Neuronal stem cell (in vitro differentiated cells): ENCODE data around the gene CXCL6. TPM values are rescaled to one million over a fixed set of nuclear protein-coding genes. Genes with fewer than 3 reads are reported as not detected.

Source experiments
- DNase-seq: peaks from one replicate; pipeline ENCODE4 v3.0.0-alpha.2; 2013; ENCODE audit warnings: low spot score
- H2AFZ ChIP-seq: one replicate; pipeline ENCODE4 v1.6.1; 2013; ENCODE audit warnings: mild to moderate bottlenecking, low read length, inconsistent platforms
- H2AK5ac ChIP-seq: 2 replicates; pipeline ENCODE4 v1.6.1; 2013; ENCODE audit warnings: low read depth, mild to moderate bottlenecking, inconsistent platforms, low read length, moderate library complexity, mixed read lengths
- H2BK120ac ChIP-seq: 2 replicates; pipeline ENCODE4 v1.6.1; 2013; ENCODE audit warnings: low read depth, mild to moderate bottlenecking, inconsistent platforms, low read length, moderate library complexity, mixed read lengths
- H2BK12ac ChIP-seq: one replicate; pipeline ENCODE4 v1.6.1; 2013; ENCODE audit warnings: low read length, inconsistent platforms
- H2BK15ac ChIP-seq: 2 replicates; pipeline ENCODE4 v1.6.1; 2013; ENCODE audit warnings: mild to moderate bottlenecking, low read length, inconsistent platforms, mixed read lengths
- H2BK5ac ChIP-seq: one replicate; pipeline ENCODE4 v1.6.1; 2013; ENCODE audit warnings: inconsistent platforms, mild to moderate bottlenecking, low read length, moderate library complexity
- H3K14ac ChIP-seq: one replicate; pipeline ENCODE4 v1.6.1; 2013; ENCODE audit warnings: low read length, inconsistent platforms
- H3K18ac ChIP-seq: 2 replicates; pipeline ENCODE4 v1.6.1; 2013; ENCODE audit warnings: low read length, inconsistent platforms
- H3K23ac ChIP-seq: 2 replicates; pipeline ENCODE4 v1.6.1; 2013; ENCODE audit warnings: low read depth, mild to moderate bottlenecking, mixed read lengths, low read length, inconsistent platforms; ENCODE audit not compliant: poor library complexity
- H3K27ac ChIP-seq: replicated peaks from 3 replicates; pipeline ENCODE4 v1.5.1; 2013; ENCODE audit warnings: low read length, inconsistent platforms
- H3K27me3 ChIP-seq, 3 experiments: 2 replicates each; pipeline ENCODE4 v1.6.1; 2013; ENCODE audit warnings: low read length in 3 of 3, mild to moderate bottlenecking in 2 of 3, inconsistent platforms in 1 of 3, low read depth in 1 of 3, mixed read lengths in 1 of 3, moderate library complexity in 1 of 3; ENCODE audit not compliant: control insufficient read depth in 3 of 3, insufficient read depth in 3 of 3
- H3K36me3 ChIP-seq, 2 donors: replicated peaks in 1 of 2; 2 replicates each; pipeline ENCODE4 v1.6.1; 2013; ENCODE audit warnings: low read length in 2 of 2; ENCODE audit not compliant: control insufficient read depth in 2 of 2, insufficient read depth in 2 of 2
- H3K4ac ChIP-seq: 2 replicates; pipeline ENCODE4 v1.6.1; 2013; ENCODE audit warnings: inconsistent platforms, mild to moderate bottlenecking, low read length, moderate library complexity
- H3K4me1 ChIP-seq, 2 donors: 1 replicate in 1 of 2; 2 replicates in 1 of 2; pipeline ENCODE4 v1.6.1; 2013; ENCODE audit warnings: low read length in 2 of 2, low read depth in 1 of 2; ENCODE audit not compliant: control insufficient read depth in 2 of 2, insufficient read depth in 1 of 2
- H3K4me2 ChIP-seq: one replicate; pipeline ENCODE4 v1.6.1; 2013; ENCODE audit warnings: mild to moderate bottlenecking, low read length, inconsistent platforms; ENCODE audit not compliant: insufficient read depth, poor library complexity, severe bottlenecking
- H3K4me3 ChIP-seq, 2 donors: 2 replicates each; pipeline ENCODE4 v1.5.1; 2013; ENCODE audit warnings: low read length in 2 of 2, mild to moderate bottlenecking in 2 of 2, inconsistent platforms in 1 of 2, moderate library complexity in 1 of 2
- H3K79me1 ChIP-seq: one replicate; pipeline ENCODE4 v1.6.1; 2013; ENCODE audit warnings: low read depth, mild to moderate bottlenecking, inconsistent platforms, low read length, moderate library complexity
- H3K9ac ChIP-seq: one replicate; pipeline ENCODE4 v1.6.1; 2013; ENCODE audit warnings: mild to moderate bottlenecking, low read depth, low read length, inconsistent platforms; ENCODE audit not compliant: poor library complexity
- H3K9me3 ChIP-seq, 2 donors: replicated peaks in 1 of 2; 2 replicates each; pipeline versions ENCODE3 to v1.6.1; 2013; ENCODE audit warnings: low read length in 2 of 2, mild to moderate bottlenecking in 2 of 2, inconsistent platforms in 1 of 2, low read depth in 1 of 2, mixed read lengths in 1 of 2, moderate library complexity in 1 of 2; ENCODE audit not compliant: control insufficient read depth in 2 of 2, insufficient read depth in 1 of 2
- H4K8ac ChIP-seq: one replicate; pipeline ENCODE4 v1.6.1; 2013; ENCODE audit warnings: low read depth, mild to moderate bottlenecking, inconsistent platforms, low read length, moderate library complexity
- H4K91ac ChIP-seq: one replicate; pipeline ENCODE4 v1.6.1; 2013; ENCODE audit warnings: low read length, low read depth, mild to moderate bottlenecking, inconsistent platforms; ENCODE audit not compliant: poor library complexity
- WGBS, 2 donors: extraction: QIAGEN DNeasy Blood & Tissue Kit; methylation state at CpG; one replicate each; pipeline ENCODE4 v1.1.7; 2013; ENCODE audit warnings: missing lambda C conversion rate in 2 of 2, mixed read lengths in 1 of 2; ENCODE audit not compliant: insufficient read length in 2 of 2, insufficient replicate concordance in 1 of 2; ENCODE audit errors: extremely low coverage in 2 of 2; 5-methylcytosine and 5-hydroxymethylcytosine counted together
- polyA plus RNA-seq, 2 experiments: library from polyadenylated mRNA; stranded (reverse); fragments of 200-250 nt; gene quantifications; one replicate each; pipeline ENCODE4 v1.2.3, GENCODE V29; 2013

CXCL6 gene
- polyA plus RNA-seq (2013, experiment 1 of 2): 1.5 TPM
- polyA plus RNA-seq (2013, experiment 2 of 2): 1.4 TPM

DNA sequence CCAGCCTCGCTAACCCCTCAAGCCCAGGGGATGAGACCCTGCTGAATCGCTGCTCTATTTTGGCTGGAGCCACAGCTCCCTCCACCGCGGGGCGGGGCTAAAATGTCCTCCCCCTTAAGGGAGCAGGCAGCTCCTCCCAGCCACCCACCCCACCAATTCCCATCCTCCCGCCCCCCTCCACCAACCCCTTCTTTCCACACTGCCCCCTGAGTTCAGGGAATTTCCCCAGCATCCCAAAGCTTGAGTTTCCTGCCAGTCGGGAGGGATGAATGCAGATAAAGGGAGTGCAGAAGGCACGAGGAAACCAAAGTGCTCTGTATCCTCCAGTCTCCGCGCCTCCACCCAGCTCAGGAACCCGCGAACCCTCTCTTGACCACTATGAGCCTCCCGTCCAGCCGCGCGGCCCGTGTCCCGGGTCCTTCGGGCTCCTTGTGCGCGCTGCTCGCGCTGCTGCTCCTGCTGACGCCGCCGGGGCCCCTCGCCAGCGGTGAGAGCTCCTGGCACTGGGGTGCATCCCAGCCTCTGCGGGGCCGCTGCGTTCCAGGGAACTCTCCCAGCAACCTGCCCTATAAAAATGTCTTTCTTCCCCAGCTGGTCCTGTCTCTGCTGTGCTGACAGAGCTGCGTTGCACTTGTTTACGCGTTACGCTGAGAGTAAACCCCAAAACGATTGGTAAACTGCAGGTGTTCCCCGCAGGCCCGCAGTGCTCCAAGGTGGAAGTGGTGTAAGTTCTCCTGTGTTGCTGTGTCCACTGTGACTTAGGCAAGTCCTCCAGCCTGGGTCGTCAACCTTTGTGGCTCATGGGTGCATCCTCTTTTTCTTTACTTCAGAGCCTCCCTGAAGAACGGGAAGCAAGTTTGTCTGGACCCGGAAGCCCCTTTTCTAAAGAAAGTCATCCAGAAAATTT, at the start of gene CXCL6:
Gene CXCL6, plus strand, starts transcription at position 306 of the 907 bp plus-strand sequence. Its CDS starts 73 bp downstream, at position 379.
- peak within 1 kb of the TSS; percentile 81 for H3K4me2 ChIP-seq
- no peak within 1 kb of the TSS for H2BK5ac ChIP-seq
- no peak within 1 kb of the TSS for H3K4ac ChIP-seq
- peaks cover 0 to 23% (median 0%) of the 10 kb centered on the region in 3 experiments for H3K27me3 ChIP-seq
- H2AK5ac ChIP-seq: no peak within 1 kb of the TSS
- H3K9ac ChIP-seq: peak within 1 kb of the TSS; percentile 78
- no peak within 1 kb of the TSS for H2BK12ac ChIP-seq
- H4K8ac ChIP-seq: no peak within 1 kb of the TSS
- no peaks in the 10 kb centered on the region for H3K4me1 ChIP-seq
- H3K4me3 ChIP-seq: peak within 1 kb of the TSS; percentile 17 to 85
- DNase-seq: peak; percentile 37
- no peaks in the 10 kb centered on the region for H3K9me3 ChIP-seq
- no peak within 1 kb of the TSS for H2BK120ac ChIP-seq
- H3K27ac ChIP-seq: no peak within 1 kb of the TSS
- H2AFZ ChIP-seq: peak within 1 kb of the TSS; percentile 86
- H3K14ac ChIP-seq: no peak within 1 kb of the TSS
- no peak within 1 kb of the TSS for H4K91ac ChIP-seq
- WGBS, 2 donors: no CpG with 5 or more reads among the region's 41 CpGs
- peak within 1 kb of the TSS; percentile 86 for H3K18ac ChIP-seq
- no peaks in the 10 kb centered on the region for H3K36me3 ChIP-seq
- no peak within 1 kb of the TSS for H3K23ac ChIP-seq
- H2BK15ac ChIP-seq: no peak within 1 kb of the TSS
- H3K79me1 ChIP-seq: no peaks in the 10 kb centered on the region

DNA sequence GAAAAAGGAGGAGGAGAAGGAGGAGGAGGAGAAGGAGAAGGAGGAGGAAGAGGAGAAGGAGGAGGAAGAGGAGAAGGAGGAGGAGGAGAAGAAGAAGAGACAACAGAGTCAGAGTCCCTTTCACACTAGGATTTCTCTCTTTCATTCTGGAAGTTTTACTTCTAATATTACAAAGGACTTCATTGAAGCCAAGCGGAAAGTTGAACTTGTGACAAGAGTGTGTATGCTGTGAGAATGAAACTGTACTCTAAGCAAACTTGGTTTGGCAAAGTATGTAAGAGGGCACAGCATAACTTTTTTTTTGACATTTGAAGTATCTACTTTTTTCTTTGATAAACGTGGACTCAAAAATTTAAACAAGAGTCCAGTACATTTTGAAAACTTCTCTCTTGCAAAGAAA, 48.1 kb upstream of the CXCL6 start:
- no peak overlapping the region for H3K4me2 ChIP-seq

DNA sequence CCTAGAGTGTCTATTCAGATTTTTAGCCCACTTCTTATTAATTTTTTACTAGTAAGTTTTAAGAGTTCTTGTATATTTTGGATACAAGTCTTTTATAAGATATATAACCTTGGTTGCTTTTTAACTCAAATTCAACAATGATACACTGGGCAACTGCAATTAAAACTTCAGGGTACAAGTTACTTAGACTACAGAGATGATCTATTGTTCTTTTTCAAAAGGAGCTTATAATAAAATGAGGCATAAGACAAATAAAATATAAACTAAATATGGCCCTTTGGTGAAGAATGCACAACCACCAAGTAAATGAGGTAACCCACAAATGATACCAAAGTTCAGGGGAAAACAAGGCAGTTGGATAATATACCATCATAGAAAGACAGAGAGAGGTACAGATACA, 37.6 kb upstream of the CXCL6 start:
- H3K79me1 ChIP-seq: no peaks in the 10 kb centered on the region
- H4K8ac ChIP-seq: no peak overlapping the region
- no peak overlapping the region for H3K18ac ChIP-seq
- no peak overlapping the region for H2AK5ac ChIP-seq
- H3K36me3 ChIP-seq: no peaks in the 10 kb centered on the region
- DNase-seq: no peak
- H2BK5ac ChIP-seq: no peak overlapping the region
- H3K14ac ChIP-seq: no peak overlapping the region
- no peak overlapping the region for H3K9ac ChIP-seq
- H3K4ac ChIP-seq: no peak overlapping the region
- H2BK15ac ChIP-seq: no peak overlapping the region
- H3K9me3 ChIP-seq: no peaks in the 10 kb centered on the region
- no peak overlapping the region for H3K23ac ChIP-seq
- no peaks in the 10 kb centered on the region for H3K27me3 ChIP-seq
- H4K91ac ChIP-seq: no peak overlapping the region
- no peak overlapping the region for H2BK120ac ChIP-seq
- no peaks in the 10 kb centered on the region for H3K4me1 ChIP-seq
- H3K4me2 ChIP-seq: no peak overlapping the region
- H2AFZ ChIP-seq: no peak overlapping the region
- H2BK12ac ChIP-seq: no peak overlapping the region
- no peak overlapping the region for H3K4me3 ChIP-seq
- H3K27ac ChIP-seq: no peak overlapping the region

More for the DNA sequence above, 48.1 kb upstream of the CXCL6 start:
- H2AK5ac ChIP-seq: no peak overlapping the region
- no peak overlapping the region for H3K9ac ChIP-seq
- no peak overlapping the region for H3K4me3 ChIP-seq
- no peak overlapping the region for H3K14ac ChIP-seq
- H2BK15ac ChIP-seq: no peak overlapping the region
- H3K4ac ChIP-seq: no peak overlapping the region
- H3K18ac ChIP-seq: no peak overlapping the region
- H3K36me3 ChIP-seq: no peaks in the 10 kb centered on the region
- no peak overlapping the region for H4K8ac ChIP-seq
- H3K79me1 ChIP-seq: no peaks in the 10 kb centered on the region
- H2AFZ ChIP-seq: no peak overlapping the region
- H2BK120ac ChIP-seq: no peak overlapping the region
- no peak overlapping the region for H2BK12ac ChIP-seq
- no peaks in the 10 kb centered on the region for H3K27me3 ChIP-seq
- H3K9me3 ChIP-seq: no peaks in the 10 kb centered on the region
- H3K27ac ChIP-seq: no peak overlapping the region
- no peak overlapping the region for H3K23ac ChIP-seq
- no peak overlapping the region for H4K91ac ChIP-seq
- WGBS, 2 donors: no CpG with 5 or more reads among the region's 2 CpGs
- no peaks in the 10 kb centered on the region for H3K4me1 ChIP-seq
- DNase-seq: no peak
- H2BK5ac ChIP-seq: no peak overlapping the region

DNA sequence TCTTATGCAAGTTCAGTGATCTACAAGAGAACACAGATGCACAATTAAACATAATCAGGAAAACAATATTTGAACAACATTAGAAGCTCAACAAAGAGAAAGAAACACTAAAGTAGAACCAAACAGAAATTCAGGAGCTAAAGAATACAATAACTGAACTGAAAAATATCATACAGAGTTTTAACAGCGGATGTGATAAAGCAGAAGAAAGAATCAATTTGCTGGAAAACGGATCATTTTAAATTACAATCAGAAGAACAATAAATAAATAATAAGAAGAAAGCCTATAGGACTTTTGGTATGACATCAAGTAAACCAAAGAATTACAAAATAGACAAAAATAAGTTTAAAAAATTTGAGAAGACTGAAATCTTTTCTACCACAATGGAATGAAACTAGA, 36.3 kb upstream of the CXCL6 start:
- H3K9ac ChIP-seq: no peak overlapping the region
- no peak overlapping the region for H2BK120ac ChIP-seq
- no peak overlapping the region for H3K23ac ChIP-seq
- H3K79me1 ChIP-seq: no peaks in the 10 kb centered on the region
- H2BK5ac ChIP-seq: no peak overlapping the region
- no peaks in the 10 kb centered on the region for H3K36me3 ChIP-seq
- H3K27me3 ChIP-seq: no peaks in the 10 kb centered on the region
- no peak overlapping the region for H2AK5ac ChIP-seq
- no peak overlapping the region for H2BK12ac ChIP-seq
- H3K27ac ChIP-seq: no peak overlapping the region
- no peaks in the 10 kb centered on the region for H3K4me1 ChIP-seq
- H3K14ac ChIP-seq: no peak overlapping the region
- H4K91ac ChIP-seq: no peak overlapping the region
- no peaks in the 10 kb centered on the region for H3K9me3 ChIP-seq
- no peak overlapping the region for H3K4me2 ChIP-seq
- H3K4ac ChIP-seq: no peak overlapping the region
- no peak overlapping the region for H3K4me3 ChIP-seq
- H4K8ac ChIP-seq: no peak overlapping the region
- no CpG with 5 or more reads among the region's 2 CpGs for WGBS, 2 donors
- H3K18ac ChIP-seq: no peak overlapping the region
- no peak overlapping the region for H2BK15ac ChIP-seq
- no peak for DNase-seq
- H2AFZ ChIP-seq: no peak overlapping the region
